Measurements from ENCODE around the gene BICC1. TPM values are rescaled to one million over a fixed set of nuclear protein-coding genes. Genes with fewer than 3 reads are reported as not detected.

The BICC1 gene
- total RNA-seq, 1 experiment from 2014 or later: not detected

DNA sequence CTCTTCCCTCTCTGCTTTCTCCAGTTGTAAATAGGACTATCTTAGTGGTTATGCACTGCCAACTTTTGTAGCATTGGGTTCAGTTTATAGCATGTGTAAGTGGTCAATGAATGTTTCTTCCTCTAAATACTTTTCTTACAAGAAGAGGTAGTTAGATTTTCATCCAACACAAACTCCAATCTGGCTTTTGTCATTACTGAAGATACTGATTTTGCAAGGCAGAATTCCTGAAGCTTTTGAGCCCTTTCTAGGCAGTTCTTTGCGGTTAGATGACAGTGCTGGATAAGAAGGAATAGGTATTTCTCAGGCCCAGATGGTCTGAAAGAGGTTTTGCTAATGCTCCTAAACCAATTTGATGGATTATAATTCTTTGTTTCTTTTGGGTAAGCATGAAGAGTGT is 60.5 kb downstream of the BICC1 start:
- H3K4me3 ChIP-seq (replicated peaks in 1 of 2; ENCODE audit: low read depth in 1 of 2, low read length in 2 of 2): no peak overlapping the region
- no peak overlapping the region for H3K27ac ChIP-seq (ENCODE audit: low read depth, low read length)
- TF ChIP-seq CEBPB (IDR thresholded peaks at IDR 0.05; ENCODE audit: low read depth): no peak
- no peaks in the 10 kb centered on the region for H3K9me2 ChIP-seq (ENCODE audit: insufficient read depth)
- RAD21 ChIA-PET (ENCODE audit: low non-redundant PET in 1 of 2, low total read pairs in 2 of 2, uncharacterized antibody in 2 of 2, unreplicated experiment in 2 of 2): no interaction called here
- H3K9ac ChIP-seq (ENCODE audit: low read length): no peak overlapping the region
- H3K4me2 ChIP-seq (ENCODE audit: low read length): no peak overlapping the region
- no peaks in the 10 kb centered on the region for H3K9me3 ChIP-seq (ENCODE audit: control insufficient read depth in 1 of 2, insufficient read depth in 1 of 2, low read depth in 1 of 2, low read length in 2 of 2)
- no TSS peak for BruUV-seq (replicated peaks)
- no peak overlapping the region for H2AFZ ChIP-seq (ENCODE audit: low read depth, low read length, poor library complexity, severe bottlenecking)
- no peaks in the 10 kb centered on the region for H3K79me2 ChIP-seq (ENCODE audit: insufficient read depth, low read length)
- H4K20me1 ChIP-seq (ENCODE audit: insufficient read depth): no peaks in the 10 kb centered on the region
- intact Hi-C loops (cut with micrococcal nuclease): no loop called here
- ATAC-seq: no peak
- POLR2A ChIA-PET: no interaction called here
- H3K36me3 ChIP-seq (ENCODE audit: control insufficient read depth in 1 of 2, insufficient read depth in 2 of 2, low read length in 2 of 2): no peaks in the 10 kb centered on the region
- CTCF ChIA-PET: no interaction called here
- peaks cover 24% of the 10 kb centered on the region; the same call in 1 of the 2 replicates for H3K27me3 ChIP-seq (ENCODE audit: insufficient read depth, low read length)
- no peak for DNase-seq (ENCODE audit: low read depth, low spot score)
- no peaks in the 10 kb centered on the region for H3K4me1 ChIP-seq (ENCODE audit: control insufficient read depth in 1 of 2, insufficient read depth in 2 of 2, low read length in 2 of 2)

DNA sequence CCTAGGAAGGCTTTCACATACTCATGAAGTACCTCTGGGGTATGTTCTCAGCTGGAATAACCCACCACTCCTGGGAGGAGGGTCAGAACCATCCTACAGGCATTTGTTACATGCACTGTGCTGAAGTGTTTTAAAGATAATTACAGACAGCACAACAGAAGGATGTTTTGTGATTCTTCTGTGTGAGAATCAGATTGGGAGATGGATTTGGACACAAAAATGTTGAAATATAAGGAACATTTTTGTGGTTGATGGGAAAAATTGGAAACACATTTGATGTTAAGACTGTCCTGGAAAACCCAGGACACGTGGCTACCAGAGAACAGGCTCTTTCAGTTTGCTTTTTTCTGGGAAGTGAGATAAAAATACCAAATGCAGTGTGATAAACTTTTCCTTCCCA is 61.4 kb downstream of the BICC1 start:
- no peaks in the 10 kb centered on the region for H3K4me1 ChIP-seq (ENCODE audit: control insufficient read depth in 1 of 2, insufficient read depth in 2 of 2, low read length in 2 of 2)
- DNase-seq (ENCODE audit: low read depth, low spot score) (no peak), ATAC-seq (no peak)
- no peaks in the 10 kb centered on the region for H3K9me3 ChIP-seq (ENCODE audit: control insufficient read depth in 1 of 2, insufficient read depth in 1 of 2, low read depth in 1 of 2, low read length in 2 of 2)
- no peaks in the 10 kb centered on the region for H3K79me2 ChIP-seq (ENCODE audit: insufficient read depth, low read length)
- H3K9ac ChIP-seq (ENCODE audit: low read length): no peak overlapping the region
- H3K27ac ChIP-seq (ENCODE audit: low read depth, low read length): no peak overlapping the region
- no peaks in the 10 kb centered on the region for H4K20me1 ChIP-seq (ENCODE audit: insufficient read depth)
- BruUV-seq (replicated peaks): no TSS peak
- no peaks in the 10 kb centered on the region for H3K36me3 ChIP-seq (ENCODE audit: control insufficient read depth in 1 of 2, insufficient read depth in 2 of 2, low read length in 2 of 2)
- H3K4me3 ChIP-seq (replicated peaks in 1 of 2; ENCODE audit: low read depth in 1 of 2, low read length in 2 of 2): no peak overlapping the region
- H3K9me2 ChIP-seq (ENCODE audit: insufficient read depth): no peaks in the 10 kb centered on the region
- no peak overlapping the region for H3K4me2 ChIP-seq (ENCODE audit: low read length)
- ChIA-PET POLR2A (no interaction called here), CTCF (no interaction called here), RAD21 (ENCODE audit: low non-redundant PET in 1 of 2, low total read pairs in 2 of 2, uncharacterized antibody in 2 of 2, unreplicated experiment in 2 of 2) (no interaction called here)
- TF ChIP-seq ZNF274 (IDR thresholded peaks at IDR 0.05; ENCODE audit: low read depth, low read length) (no peak), EZH2phosphoT487 (IDR thresholded peaks at IDR 0.05; ENCODE audit: borderline replicate concordance) (no peak), POLR2AphosphoS5 (IDR thresholded peaks at IDR 0.05; ENCODE audit: low read depth, low read length) (no peak), TCF7L2 (IDR thresholded peaks at IDR 0.05; ENCODE audit: borderline replicate concordance, extremely low read depth, insufficient read depth, insufficient read length) (no peak), POLR2A (IDR thresholded peaks at IDR 0.05; ENCODE audit: borderline replicate concordance, extremely low read depth, insufficient read depth, insufficient read length) (no peak), ELF1 (IDR thresholded peaks at IDR 0.05; ENCODE audit: borderline replicate concordance, low read depth) (no peak), SRF (IDR thresholded peaks at IDR 0.05; ENCODE audit: low read depth) (no peak), SP1 (IDR thresholded peaks at IDR 0.05; ENCODE audit: low read depth) (no peak), SIN3A (IDR thresholded peaks at IDR 0.05; ENCODE audit: low read depth) (no peak), EZH2 (IDR thresholded peaks at IDR 0.05) (no peak), FOSL1 (IDR thresholded peaks at IDR 0.05; ENCODE audit: low read depth) (no peak), CEBPB (IDR thresholded peaks at IDR 0.05; ENCODE audit: low read depth) (no peak)
- TF ChIP-seq, protein P1, sequence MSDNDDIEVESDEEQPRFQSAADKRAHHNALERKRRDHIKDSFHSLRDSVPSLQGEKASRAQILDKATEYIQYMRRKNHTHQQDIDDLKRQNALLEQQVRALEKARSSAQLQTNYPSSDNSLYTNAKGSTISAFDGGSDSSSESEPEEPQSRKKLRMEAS (IDR thresholded peaks at IDR 0.05): no peak
- TF ChIP-seq, protein P2, sequence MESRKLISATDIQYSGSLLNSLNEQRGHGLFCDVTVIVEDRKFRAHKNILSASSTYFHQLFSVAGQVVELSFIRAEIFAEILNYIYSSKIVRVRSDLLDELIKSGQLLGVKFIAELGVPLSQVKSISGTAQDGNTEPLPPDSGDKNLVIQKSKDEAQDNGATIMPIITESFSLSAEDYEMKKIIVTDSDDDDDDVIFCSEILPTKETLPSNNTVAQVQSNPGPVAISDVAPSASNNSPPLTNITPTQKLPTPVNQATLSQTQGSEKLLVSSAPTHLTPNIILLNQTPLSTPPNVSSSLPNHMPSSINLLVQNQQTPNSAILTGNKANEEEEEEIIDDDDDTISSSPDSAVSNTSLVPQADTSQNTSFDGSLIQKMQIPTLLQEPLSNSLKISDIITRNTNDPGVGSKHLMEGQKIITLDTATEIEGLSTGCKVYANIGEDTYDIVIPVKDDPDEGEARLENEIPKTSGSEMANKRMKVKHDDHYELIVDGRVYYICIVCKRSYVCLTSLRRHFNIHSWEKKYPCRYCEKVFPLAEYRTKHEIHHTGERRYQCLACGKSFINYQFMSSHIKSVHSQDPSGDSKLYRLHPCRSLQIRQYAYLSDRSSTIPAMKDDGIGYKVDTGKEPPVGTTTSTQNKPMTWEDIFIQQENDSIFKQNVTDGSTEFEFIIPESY (IDR thresholded peaks at IDR 0.05; ENCODE audit: extremely low read depth, insufficient replicate concordance, low read length): no peak
- TF ChIP-seq, protein P3, sequence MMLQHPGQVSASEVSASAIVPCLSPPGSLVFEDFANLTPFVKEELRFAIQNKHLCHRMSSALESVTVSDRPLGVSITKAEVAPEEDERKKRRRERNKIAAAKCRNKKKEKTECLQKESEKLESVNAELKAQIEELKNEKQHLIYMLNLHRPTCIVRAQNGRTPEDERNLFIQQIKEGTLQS (IDR thresholded peaks at IDR 0.05): no peak
- H2AFZ ChIP-seq (ENCODE audit: low read depth, low read length, poor library complexity, severe bottlenecking): no peak overlapping the region
- intact Hi-C loops (cut with micrococcal nuclease): no loop called here
- H3K27me3 ChIP-seq (ENCODE audit: insufficient read depth, low read length): peaks cover 28% of the 10 kb centered on the region; the same call in 1 of the 2 replicates
